GM15510 (cell line): ENCODE results near the gene NOS1AP.

Experiments
- POLR2A ChIP-seq: IDR thresholded peaks from 3 replicates; pipeline ENCODE4 v1.6.1; 2011; ENCODE audit warnings: borderline replicate concordance; ENCODE audit not compliant: insufficient read length; ENCODE audit errors: extremely low read depth

The NOS1AP gene

DNA sequence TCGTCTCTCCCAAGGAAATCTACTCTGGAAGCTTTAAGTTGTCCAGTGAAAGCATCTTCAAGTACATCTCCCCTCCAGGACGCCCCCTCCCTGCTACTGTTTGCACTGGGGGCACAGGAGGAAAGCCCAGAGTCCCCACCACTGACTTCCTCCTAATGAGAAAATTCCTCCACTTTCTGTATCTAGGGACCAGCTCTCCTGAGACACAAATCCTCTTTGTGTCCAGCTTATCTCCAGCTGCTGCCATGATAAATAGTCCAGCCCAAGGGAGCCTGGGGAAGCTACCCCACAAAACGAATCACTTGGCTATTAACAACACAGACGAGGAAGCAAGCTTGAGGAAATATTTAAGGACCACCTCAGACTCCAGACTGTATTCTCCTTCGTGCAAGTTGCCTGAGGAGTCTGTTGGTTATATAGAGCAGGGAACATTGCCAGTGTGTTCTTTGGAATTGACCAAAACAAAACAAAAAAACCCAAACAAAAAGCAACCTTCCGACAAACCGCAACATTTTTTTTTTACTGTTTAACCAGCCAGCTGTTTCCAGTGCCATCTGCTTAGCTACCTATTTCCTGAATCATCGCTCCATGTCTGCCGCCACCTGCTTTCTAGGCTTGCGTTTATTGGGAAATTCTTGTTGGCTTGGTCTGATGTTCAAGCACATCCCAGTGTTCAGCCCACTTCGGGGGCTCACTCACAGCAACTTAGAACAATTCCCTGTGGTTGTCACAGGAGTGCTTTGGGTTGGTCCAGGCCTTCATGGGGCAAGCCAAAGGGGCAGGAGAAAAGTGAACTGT, 319.7 kb downstream of the NOS1AP start:
- no peak for TF ChIP-seq POLR2A

DNA sequence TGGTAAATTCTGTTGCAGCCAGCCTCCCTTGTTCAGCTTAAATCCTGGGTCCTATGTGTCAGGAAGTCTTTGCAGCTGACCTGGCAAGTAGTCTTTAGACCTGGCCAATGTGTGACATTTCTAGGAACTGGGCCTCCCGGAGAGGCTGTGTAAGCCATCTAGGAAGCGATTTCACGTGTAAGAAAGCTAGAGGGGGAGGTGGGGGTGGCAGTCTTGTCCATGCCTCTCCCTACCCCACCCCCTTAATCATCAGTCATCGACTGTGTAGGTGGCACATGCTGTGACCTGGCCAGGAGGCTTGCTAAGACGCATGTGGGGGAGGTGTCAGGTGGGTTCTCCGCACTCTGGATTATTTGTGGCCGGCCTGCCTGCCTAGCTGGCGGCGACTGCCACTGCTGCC, 320.5 kb downstream of the NOS1AP start:
- TF ChIP-seq POLR2A = no peak

- TF ChIP-seq POLR2A = no peak
These were observed 321.1 kb downstream of the NOS1AP start for GRCh38 chr1:162390396-162391185.

DNA sequence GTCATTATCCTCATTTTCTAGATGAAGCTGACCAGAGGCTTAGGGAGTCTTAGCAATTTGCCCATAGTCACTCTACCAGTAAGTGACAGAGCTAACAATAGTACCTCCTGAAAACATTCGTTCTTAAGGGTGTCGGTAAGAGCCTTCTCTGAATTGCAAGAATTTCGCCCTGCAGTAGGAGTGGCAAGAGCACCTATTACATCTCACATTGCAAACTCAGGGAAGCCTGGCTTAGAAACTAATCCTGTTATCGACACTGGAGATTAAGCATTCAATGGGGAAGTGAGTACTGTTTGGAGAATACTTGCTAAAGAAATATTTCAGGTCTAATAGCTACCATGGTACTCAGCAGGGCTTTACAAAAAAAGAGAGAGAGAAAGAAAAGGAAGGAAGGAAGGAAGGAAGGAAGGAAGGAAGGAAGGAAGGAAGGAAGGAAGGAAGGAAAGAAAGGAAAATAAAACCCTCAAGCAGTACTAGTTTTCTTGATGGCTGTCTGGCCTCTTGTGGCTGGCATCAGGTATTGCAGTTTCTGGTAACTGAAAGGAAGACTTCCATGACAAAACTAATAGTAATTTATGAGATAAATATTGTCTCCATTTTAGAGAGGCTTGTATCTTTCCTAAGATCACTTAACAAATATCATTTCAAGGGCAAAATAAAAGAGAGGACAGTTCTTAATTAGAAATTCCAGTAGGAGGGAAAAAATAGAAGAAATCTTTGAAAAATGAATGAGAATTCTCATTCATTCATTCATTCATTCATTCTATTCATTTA, 322.5 kb downstream of the NOS1AP start:
- no peak for TF ChIP-seq POLR2A

- TF ChIP-seq POLR2A = no peak
These were observed 326.9 kb downstream of the NOS1AP start for GRCh38 chr1:162396201-162396906.

DNA sequence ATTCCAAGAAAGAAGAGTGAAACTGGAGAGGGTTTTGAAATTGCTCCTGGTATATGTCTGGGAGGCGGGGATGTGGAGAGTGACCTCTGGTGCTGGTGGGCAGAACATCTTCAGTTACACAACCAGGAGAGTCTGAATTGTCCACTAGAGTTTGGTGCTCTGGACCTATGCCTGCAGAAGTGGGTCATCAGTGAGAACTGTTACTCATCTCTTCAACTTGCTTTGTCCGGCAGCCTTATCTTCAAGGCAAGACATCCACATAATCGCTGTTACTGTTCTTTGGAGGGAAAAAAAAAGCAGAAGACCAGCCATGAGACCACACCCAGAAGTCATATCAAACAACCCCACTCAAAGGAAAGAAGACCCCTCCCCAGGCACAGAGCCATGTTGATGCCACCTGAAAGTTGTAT, 327.6 kb downstream of the NOS1AP start:
- no peak for TF ChIP-seq POLR2A

- TF ChIP-seq POLR2A = no peak
These were observed 328.6 kb downstream of the NOS1AP start for GRCh38 chr1:162397943-162398560.

DNA sequence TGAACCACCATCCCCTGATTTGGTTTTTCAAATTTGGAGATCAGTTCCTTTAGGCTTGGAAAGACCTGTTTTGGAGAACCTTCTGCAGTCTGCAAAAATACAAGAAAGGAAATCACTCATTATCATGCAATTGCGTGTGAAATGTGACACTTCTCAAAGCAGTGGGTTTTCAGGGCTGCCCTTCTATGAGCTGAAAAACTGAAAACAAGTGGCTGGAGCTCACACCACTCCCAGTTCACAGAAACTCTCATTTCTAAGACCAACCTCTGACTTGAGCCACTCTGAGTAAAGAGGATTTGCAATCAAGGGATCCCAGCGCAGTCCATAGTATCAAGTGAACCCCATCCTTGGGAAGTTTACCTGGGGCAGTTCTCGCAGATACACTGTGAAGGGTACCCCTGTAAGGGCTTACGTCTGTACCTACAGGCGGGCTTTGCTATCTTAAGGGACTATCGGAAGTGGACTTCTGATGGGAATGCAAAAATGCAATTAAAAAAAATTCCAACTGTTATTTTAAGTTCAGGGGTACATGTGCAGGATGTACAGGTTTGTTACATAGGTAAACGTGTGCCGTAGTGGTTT, 329.6 kb downstream of the NOS1AP start:
- no peak for TF ChIP-seq POLR2A

GRCh38 chr1:162400790-162401355, 331.4 kb downstream of the NOS1AP start:
- TF ChIP-seq POLR2A = no peak

DNA sequence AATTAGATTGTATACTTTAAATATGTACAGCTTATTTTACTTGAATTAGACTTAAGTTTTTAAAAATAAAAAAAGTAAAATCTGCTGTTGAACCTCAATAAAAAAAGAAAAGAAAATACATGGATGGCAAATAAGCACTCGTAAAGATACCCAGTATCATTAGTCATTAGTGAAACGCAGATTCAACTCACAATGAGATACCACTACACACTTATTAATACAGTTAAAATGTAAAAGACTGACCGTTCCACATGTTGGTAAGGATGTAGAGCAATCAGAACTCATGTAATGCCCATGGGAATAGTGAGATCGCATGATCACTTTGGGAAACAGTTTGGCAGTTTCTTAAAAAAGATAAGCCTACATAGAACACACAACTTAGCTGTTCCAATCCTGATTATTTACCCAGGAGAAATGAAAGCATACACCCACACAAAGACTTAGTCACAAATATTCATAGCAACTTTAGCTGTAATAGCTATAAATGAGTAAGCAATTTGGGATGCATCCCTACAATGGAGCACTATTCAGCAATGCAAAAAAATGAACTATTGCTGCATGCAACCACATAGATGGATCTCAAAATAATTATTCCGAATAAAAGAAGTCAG, 335.2 kb downstream of the NOS1AP start:
- TF ChIP-seq POLR2A = no peak

GRCh38 chr1:162405800-162406199, 336.3 kb downstream of the NOS1AP start:
- no peak for TF ChIP-seq POLR2A

DNA sequence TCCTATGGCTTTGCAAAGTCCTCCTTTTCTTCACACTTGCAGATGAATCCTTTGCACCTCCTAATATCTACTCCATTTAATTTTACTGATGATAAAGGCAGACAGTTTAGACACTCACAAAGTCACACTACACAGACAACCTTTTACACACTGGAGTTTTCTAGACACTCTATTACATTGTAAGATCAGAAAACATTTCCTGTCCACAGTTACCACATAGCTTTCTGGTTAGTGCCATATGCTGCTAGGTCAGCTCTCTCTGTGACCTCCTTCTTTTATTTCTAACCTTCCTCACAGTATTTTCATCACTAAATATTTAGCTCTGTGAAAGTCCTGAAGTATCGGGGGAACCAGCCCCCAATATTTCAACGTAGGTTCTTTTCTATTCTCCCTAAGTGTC, 337.3 kb downstream of the NOS1AP start:
- TF ChIP-seq POLR2A = no peak

GRCh38 chr1:162407539-162407938, 338.0 kb downstream of the NOS1AP start:
- no peak for TF ChIP-seq POLR2A
